Measurements from ENCODE around the gene FLG2.
"Not testable (repeated sequence)": the region's sequence is repeated elsewhere in the genome, so short reads cannot be mapped to it uniquely, and the experiment has no call there.

GRCh38 chr1:152309320-152309901, 50.4 kb downstream of the FLG2 start:
- TF ChIP-seq CTCF, POLR2A (IDR thresholded peaks at IDR 0.05): not testable (repeated sequence)
